LNCAP (cell line): Measurements from ENCODE around the gene FTCD.

Source experiments
- TF ChIP-seq, protein P1 (sequence below): fragments of 450-650 bp; IDR thresholded peaks from 2 replicates; pipeline ENCODE4 v1.5.1; 2017; ENCODE audit warnings: mild to moderate bottlenecking

FTCD gene

DNA sequence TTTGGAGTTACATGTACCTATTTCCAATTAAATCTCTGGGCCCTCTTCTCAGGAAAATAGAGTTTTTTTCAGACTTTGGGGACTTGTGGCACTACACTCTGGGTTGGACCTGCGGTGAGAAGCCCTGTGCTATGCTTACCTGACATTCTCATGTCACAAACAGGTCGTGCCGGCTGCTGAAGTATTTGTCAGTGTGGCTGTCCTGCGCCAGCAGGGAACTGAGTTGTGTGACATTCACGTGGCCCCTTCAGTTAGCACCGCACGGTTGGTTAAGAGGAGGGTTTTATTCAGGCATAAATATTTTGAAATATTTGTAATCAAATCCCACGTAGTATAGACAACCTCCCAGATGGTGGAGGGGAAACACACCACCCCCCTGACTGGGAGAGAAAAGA is 63.8 kb downstream of the FTCD start:
- TF ChIP-seq, protein P1, sequence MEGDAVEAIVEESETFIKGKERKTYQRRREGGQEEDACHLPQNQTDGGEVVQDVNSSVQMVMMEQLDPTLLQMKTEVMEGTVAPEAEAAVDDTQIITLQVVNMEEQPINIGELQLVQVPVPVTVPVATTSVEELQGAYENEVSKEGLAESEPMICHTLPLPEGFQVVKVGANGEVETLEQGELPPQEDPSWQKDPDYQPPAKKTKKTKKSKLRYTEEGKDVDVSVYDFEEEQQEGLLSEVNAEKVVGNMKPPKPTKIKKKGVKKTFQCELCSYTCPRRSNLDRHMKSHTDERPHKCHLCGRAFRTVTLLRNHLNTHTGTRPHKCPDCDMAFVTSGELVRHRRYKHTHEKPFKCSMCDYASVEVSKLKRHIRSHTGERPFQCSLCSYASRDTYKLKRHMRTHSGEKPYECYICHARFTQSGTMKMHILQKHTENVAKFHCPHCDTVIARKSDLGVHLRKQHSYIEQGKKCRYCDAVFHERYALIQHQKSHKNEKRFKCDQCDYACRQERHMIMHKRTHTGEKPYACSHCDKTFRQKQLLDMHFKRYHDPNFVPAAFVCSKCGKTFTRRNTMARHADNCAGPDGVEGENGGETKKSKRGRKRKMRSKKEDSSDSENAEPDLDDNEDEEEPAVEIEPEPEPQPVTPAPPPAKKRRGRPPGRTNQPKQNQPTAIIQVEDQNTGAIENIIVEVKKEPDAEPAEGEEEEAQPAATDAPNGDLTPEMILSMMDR: no peak

DNA sequence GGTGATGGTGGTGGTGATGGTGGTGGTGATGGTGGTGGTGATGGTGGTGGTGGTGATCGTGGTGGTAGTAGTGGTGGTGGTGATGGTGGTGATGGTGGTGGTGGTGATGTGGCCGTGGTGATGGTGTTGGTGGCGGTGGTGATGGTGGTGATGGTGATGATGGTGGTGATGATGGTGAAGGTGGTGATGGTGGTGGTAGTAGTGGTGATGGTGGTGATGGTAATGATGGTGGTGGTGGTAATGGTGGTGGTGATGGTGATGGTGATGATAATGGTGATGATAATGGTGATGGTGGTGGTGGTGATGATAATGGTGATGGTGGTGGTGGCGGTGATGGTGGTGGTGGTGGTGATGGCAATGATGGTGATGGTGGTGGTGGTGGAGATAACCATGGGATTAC is 64.3 kb downstream of the FTCD start:
- TF ChIP-seq, protein P1: no peak

DNA sequence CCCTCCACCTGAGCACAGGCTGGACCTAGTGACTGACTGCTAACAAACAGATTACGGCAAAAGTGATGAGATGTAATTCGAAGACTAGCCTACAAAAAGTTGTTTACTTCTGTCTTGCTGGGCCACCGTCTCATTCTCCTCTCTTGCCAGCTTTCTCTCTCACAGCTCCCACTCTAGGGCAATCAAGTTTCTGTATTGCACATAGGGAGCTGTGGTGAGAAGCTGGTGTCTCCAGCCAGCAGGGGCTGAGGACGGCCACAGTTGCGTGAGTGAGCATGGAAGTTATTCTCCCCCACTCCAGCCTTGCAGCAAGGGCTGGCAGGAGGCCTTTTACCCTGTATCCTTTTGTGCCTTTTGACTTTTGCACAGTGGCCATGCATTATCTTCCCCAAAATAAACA is 66.1 kb downstream of the FTCD start:
- TF ChIP-seq, protein P1: no peak

DNA sequence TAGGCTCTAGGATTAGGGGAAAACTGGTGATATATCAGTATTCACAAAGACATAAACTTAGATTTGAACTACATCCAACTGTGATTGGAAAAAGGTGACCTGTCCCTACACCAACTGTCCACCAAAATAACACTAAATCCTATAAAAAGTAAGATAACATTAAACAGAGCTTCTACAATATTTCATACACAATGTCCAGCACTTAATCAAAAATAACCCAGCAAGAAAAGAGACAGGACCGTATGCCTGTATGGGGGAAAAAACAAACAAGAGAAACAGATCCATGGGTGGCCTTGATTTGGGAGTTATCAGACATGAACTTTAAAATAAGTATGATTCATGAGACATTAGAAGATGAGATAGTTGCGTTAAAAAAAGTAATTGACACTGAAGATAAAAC is 67.2 kb downstream of the FTCD start:
- TF ChIP-seq, protein P1: no peak

DNA sequence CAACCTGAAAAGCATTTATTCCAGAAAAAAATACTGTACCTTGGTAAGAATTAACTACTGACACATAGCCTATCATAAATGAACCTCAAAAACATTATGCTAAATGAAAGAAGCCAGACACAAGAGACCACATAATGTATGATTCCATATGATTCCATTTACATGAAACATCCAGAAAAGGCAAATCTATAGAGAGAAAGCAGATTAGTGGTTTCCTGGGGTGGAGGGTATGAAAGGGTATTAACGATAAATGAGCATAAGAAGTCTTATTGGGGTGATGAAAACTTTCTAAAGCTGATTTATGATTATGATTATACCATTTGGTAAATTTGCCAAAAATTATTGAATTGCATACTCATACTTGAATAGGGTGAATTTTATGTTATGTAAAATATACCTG is 67.7 kb downstream of the FTCD start:
- TF ChIP-seq, protein P1: no peak
